ENCODE results near the gene PPIL1. TPM values are rescaled to one million over a fixed set of nuclear protein-coding genes. Genes with fewer than 3 reads are reported as not detected.

The PPIL1 gene
- total and polyA plus RNA-seq, 2 of the 8 experiments (the other 6 are each of a cell fraction or from before 2014, with no cell fraction given), result 83.7 to 86.5 TPM

DNA sequence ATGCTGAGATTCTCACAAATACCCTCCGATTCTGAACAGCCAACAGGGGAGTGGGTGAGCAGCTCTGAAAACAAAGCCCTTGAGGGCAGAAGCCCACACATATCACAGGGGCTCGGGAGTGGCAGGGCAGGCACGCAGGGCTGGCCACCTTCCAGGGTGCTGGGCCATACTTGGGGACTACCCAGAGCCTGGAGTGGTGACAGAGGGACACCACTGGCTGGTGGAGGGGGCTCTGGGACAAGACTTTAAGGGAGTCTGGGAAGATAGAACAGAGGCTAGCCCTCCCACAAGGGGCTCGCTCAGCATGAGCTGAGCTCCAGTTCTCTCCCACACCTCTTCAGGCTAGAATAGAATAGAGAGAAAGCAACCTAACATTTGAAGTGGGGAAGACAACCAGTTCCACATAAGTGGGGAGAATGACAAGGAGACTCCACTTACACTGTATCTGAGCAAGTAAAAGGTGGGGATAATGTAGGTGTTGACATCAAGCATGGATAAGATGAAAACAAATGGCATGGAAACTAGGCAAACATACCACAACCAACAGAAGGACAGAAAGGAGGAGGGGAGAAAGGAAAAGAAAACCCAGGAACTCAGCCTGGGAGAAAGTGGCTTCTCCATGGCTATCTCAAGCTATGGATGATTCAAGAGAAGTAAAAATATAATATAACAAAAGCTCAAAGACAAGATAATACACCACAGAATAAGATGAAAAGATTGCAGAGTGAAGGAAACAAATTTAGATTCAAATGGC, 7.0 kb downstream of the PPIL1 start (continued):
- TF ChIP-seq, protein P1, sequence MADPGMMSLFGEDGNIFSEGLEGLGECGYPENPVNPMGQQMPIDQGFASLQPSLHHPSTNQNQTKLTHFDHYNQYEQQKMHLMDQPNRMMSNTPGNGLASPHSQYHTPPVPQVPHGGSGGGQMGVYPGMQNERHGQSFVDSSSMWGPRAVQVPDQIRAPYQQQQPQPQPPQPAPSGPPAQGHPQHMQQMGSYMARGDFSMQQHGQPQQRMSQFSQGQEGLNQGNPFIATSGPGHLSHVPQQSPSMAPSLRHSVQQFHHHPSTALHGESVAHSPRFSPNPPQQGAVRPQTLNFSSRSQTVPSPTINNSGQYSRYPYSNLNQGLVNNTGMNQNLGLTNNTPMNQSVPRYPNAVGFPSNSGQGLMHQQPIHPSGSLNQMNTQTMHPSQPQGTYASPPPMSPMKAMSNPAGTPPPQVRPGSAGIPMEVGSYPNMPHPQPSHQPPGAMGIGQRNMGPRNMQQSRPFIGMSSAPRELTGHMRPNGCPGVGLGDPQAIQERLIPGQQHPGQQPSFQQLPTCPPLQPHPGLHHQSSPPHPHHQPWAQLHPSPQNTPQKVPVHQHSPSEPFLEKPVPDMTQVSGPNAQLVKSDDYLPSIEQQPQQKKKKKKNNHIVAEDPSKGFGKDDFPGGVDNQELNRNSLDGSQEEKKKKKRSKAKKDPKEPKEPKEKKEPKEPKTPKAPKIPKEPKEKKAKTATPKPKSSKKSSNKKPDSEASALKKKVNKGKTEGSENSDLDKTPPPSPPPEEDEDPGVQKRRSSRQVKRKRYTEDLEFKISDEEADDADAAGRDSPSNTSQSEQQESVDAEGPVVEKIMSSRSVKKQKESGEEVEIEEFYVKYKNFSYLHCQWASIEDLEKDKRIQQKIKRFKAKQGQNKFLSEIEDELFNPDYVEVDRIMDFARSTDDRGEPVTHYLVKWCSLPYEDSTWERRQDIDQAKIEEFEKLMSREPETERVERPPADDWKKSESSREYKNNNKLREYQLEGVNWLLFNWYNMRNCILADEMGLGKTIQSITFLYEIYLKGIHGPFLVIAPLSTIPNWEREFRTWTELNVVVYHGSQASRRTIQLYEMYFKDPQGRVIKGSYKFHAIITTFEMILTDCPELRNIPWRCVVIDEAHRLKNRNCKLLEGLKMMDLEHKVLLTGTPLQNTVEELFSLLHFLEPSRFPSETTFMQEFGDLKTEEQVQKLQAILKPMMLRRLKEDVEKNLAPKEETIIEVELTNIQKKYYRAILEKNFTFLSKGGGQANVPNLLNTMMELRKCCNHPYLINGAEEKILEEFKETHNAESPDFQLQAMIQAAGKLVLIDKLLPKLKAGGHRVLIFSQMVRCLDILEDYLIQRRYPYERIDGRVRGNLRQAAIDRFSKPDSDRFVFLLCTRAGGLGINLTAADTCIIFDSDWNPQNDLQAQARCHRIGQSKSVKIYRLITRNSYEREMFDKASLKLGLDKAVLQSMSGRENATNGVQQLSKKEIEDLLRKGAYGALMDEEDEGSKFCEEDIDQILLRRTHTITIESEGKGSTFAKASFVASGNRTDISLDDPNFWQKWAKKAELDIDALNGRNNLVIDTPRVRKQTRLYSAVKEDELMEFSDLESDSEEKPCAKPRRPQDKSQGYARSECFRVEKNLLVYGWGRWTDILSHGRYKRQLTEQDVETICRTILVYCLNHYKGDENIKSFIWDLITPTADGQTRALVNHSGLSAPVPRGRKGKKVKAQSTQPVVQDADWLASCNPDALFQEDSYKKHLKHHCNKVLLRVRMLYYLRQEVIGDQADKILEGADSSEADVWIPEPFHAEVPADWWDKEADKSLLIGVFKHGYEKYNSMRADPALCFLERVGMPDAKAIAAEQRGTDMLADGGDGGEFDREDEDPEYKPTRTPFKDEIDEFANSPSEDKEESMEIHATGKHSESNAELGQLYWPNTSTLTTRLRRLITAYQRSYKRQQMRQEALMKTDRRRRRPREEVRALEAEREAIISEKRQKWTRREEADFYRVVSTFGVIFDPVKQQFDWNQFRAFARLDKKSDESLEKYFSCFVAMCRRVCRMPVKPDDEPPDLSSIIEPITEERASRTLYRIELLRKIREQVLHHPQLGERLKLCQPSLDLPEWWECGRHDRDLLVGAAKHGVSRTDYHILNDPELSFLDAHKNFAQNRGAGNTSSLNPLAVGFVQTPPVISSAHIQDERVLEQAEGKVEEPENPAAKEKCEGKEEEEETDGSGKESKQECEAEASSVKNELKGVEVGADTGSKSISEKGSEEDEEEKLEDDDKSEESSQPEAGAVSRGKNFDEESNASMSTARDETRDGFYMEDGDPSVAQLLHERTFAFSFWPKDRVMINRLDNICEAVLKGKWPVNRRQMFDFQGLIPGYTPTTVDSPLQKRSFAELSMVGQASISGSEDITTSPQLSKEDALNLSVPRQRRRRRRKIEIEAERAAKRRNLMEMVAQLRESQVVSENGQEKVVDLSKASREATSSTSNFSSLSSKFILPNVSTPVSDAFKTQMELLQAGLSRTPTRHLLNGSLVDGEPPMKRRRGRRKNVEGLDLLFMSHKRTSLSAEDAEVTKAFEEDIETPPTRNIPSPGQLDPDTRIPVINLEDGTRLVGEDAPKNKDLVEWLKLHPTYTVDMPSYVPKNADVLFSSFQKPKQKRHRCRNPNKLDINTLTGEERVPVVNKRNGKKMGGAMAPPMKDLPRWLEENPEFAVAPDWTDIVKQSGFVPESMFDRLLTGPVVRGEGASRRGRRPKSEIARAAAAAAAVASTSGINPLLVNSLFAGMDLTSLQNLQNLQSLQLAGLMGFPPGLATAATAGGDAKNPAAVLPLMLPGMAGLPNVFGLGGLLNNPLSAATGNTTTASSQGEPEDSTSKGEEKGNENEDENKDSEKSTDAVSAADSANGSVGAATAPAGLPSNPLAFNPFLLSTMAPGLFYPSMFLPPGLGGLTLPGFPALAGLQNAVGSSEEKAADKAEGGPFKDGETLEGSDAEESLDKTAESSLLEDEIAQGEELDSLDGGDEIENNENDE (IDR thresholded peaks at IDR 0.05; ENCODE audit: insufficient replicate concordance, low read length), result no peak
- TF ChIP-seq SP4 (IDR thresholded peaks at IDR 0.05; ENCODE audit: low read length) (no peak), CBX5 (IDR thresholded peaks at IDR 0.05; ENCODE audit: low read depth, low read length) (no peak), CHD1 (IDR thresholded peaks at IDR 0.05; ENCODE audit: low read depth, low read length) (no peak), RBBP5 (IDR thresholded peaks at IDR 0.05; ENCODE audit: borderline replicate concordance, low read depth, low read length) (no peak), CBX8 (IDR thresholded peaks at IDR 0.05; ENCODE audit: borderline replicate concordance, low read depth, low read length) (no peak), RAD21 (IDR thresholded peaks at IDR 0.05 in 1 of 2, conservative IDR thresholded peaks at IDR 0.05 in 1 of 2; ENCODE audit: low read depth in 2 of 2, low read length in 2 of 2) (no peak), TBP (IDR thresholded peaks at IDR 0.05; ENCODE audit: low read depth, low read length) (no peak), SUZ12 (IDR thresholded peaks at IDR 0.05; ENCODE audit: low read length) (no peak)
- TF ChIP-seq, protein P2, sequence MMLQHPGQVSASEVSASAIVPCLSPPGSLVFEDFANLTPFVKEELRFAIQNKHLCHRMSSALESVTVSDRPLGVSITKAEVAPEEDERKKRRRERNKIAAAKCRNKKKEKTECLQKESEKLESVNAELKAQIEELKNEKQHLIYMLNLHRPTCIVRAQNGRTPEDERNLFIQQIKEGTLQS (IDR thresholded peaks at IDR 0.05; ENCODE audit: insufficient read depth, low read depth, low read length), result no peak
